Activated T-helper 1 cell treated with anti-CD3 and anti-CD28 coated beads, Interleukin-12 subunit alpha, Interleukin-12 subunit beta, Interleukin-2, Interleukin-4 antibody, amounts not matched to agents 30 ng/mL and 10 ng/mL and 1 ng/mL, durations not matched to agents 14 hours and 24 hours and 36 hours (primary cell): Measurements from ENCODE around the gene CHURC1. TPM values are rescaled to one million over a fixed set of nuclear protein-coding genes. Genes with fewer than 3 reads are reported as not detected.

Experiments used
- DNase-seq: peaks from one replicate; pipeline ENCODE4 v3.0.0; 2021; ENCODE audit warnings: low spot score
- H3K27ac Mint-ChIP-seq: one replicate; pipeline ENCODE4 v1.8.0; 2021; ENCODE audit warnings: mild to moderate bottlenecking, mixed read lengths
- H3K27me3 Mint-ChIP-seq: one replicate; pipeline ENCODE4 v1.8.0; 2022; ENCODE audit warnings: mild to moderate bottlenecking, moderate library complexity, mixed read lengths; ENCODE audit not compliant: insufficient read depth
- H3K36me3 Mint-ChIP-seq: one replicate; pipeline ENCODE4 v1.8.0; 2021; ENCODE audit warnings: low read depth, mixed read lengths
- H3K4me1 Mint-ChIP-seq: one replicate; pipeline ENCODE4 v1.8.0; 2021; ENCODE audit warnings: low read depth, mixed read lengths
- H3K4me3 Mint-ChIP-seq: one replicate; pipeline ENCODE4 v1.8.0; 2021; ENCODE audit warnings: mild to moderate bottlenecking, moderate library complexity, mixed read lengths
- H3K9me3 Mint-ChIP-seq: one replicate; pipeline ENCODE4 v1.8.0; 2021; ENCODE audit warnings: mixed read lengths
- intact Hi-C: fragments of 100-400 bp; cut with micrococcal nuclease; formaldehyde crosslinking; loops from one replicate; pipeline ENCODE4 v1.15.1; 2024
- total RNA-seq: library from RNA; stranded (reverse); gene quantifications from 2 replicates; pipeline ENCODE4 v1.2.3, GENCODE V29; 2022

The CHURC1 gene
- total RNA-seq, 1 donor from 2014 or later, result 50.7 TPM

DNA sequence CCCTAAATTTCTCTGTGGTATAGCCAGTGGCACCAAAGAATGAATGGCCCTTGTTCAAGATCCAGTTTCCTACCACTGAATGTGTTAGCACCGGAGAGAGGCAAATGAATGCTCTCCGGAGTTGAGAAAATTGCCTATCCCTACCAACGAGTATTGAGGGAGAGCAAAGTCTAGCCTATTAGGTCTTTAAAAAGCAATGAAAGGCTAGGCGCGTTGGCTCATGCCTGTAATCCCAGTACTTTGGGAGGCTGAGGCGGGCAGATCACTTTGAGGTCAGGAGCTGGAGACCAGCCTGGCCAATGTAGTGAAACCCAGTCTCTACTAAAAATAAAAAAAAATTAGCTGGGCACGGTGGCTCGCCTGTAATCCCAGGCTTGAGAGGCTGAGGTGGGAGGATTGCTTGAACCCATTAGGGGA lies 58.8 kb downstream of the CHURC1 start:
- Mint-ChIP-seq H3K27me3 (peaks cover 33% of the 10 kb centered on the region), H3K4me1 (no peaks in the 10 kb centered on the region), H3K4me3 (peak overlapping the region; percentile 84), H3K27ac (no peak overlapping the region), H3K9me3 (no peaks in the 10 kb centered on the region), H3K36me3 (no peaks in the 10 kb centered on the region)
- DNase-seq, result no peak
- intact Hi-C loops, result loop anchor here (5.0 kb wide), 1 partner anchor 46 kb away; no protein-coding TSS in a partner anchor

- Mint-ChIP-seq H3K4me1 (no peaks in the 10 kb centered on the region), H3K27me3 (peaks cover 37% of the 10 kb centered on the region), H3K36me3 (no peaks in the 10 kb centered on the region), H3K27ac (no peak overlapping the region), H3K4me3 (no peak overlapping the region), H3K9me3 (no peaks in the 10 kb centered on the region)
- intact Hi-C loops, result loop anchor here (5.0 kb wide), 1 partner anchor 47 kb away; no protein-coding TSS in a partner anchor
- DNase-seq, result no peak
Measured at GRCh38 chr14:64973826-64974225, 59.6 kb downstream of the CHURC1 start.

GRCh38 chr14:64974563-64974962 lies 60.3 kb downstream of the CHURC1 start:
- no peaks in the 10 kb centered on the region for H3K4me1 Mint-ChIP-seq
- H3K9me3 Mint-ChIP-seq, result no peaks in the 10 kb centered on the region
- peaks cover 40% of the 10 kb centered on the region for H3K27me3 Mint-ChIP-seq
- no peaks in the 10 kb centered on the region for H3K36me3 Mint-ChIP-seq
- intact Hi-C loops, result loop anchor here (5.0 kb wide), 1 partner anchor 47 kb away; no protein-coding TSS in a partner anchor
- H3K27ac Mint-ChIP-seq, result no peak overlapping the region
- H3K4me3 Mint-ChIP-seq, result peak overlapping the region; percentile 39
- no peak for DNase-seq

- H3K36me3 Mint-ChIP-seq, result no peaks in the 10 kb centered on the region
- intact Hi-C loops, result no loop called here
- no peak overlapping the region for H3K4me3 Mint-ChIP-seq
- H3K9me3 Mint-ChIP-seq, result no peaks in the 10 kb centered on the region
- peaks cover 7% of the 10 kb centered on the region for H3K4me1 Mint-ChIP-seq
- H3K27me3 Mint-ChIP-seq, result peaks cover 36% of the 10 kb centered on the region
- DNase-seq, result no peak
- no peak overlapping the region for H3K27ac Mint-ChIP-seq
Measured at GRCh38 chr14:64979336-64980074, 65.2 kb downstream of the CHURC1 start.

DNA sequence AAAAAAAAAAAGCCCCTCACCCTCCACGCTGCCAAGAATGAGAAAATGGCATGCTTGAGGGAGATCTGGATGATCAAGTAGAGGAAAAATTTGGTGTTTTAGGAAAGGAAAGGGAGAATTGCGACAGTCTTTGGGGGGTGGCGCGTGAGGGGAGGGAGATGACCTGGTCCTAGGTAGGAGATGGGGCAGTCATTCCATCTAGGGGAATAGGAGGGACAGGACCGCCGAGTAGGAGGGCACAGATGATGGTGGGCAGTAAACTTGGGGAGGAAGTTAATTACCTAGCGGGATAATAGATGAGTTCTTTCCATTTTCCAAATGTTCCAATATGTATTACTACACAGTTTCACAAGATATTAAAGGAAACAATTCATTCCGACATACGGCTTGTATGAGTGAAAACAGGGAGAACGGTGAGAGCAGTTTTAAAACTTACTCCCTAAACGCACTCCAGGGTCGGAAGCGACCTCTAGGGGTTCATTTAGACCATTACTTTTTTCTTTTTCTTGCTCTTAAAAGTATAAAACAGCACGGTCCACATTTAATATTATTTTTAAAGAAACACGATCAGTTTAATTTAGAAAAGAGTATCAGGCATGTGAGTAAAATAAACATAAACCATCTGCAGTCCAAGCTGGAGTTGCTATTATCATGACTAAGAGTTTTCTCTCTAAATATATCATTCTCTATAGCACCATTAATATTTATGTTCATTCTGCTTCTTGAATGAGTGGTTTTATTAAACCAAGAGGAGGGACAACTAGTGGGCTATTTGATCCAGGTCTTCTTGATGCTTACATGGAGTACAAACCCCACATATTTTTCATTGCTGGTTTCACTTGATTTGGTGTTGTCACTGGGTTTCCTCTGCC lies 69.4 kb downstream of the CHURC1 start:
- H3K4me3 Mint-ChIP-seq, result peak overlapping the region; percentile 41
- H3K9me3 Mint-ChIP-seq, result no peaks in the 10 kb centered on the region
- peaks cover under 1% of the 10 kb centered on the region for H3K36me3 Mint-ChIP-seq
- H3K27me3 Mint-ChIP-seq, result peaks cover 29% of the 10 kb centered on the region
- peaks cover 26% of the 10 kb centered on the region for H3K4me1 Mint-ChIP-seq
- H3K27ac Mint-ChIP-seq, result no peak overlapping the region
- no peak for DNase-seq
- intact Hi-C loops, result loop anchor here (1.0 kb wide), 1 partner anchor 160 kb away; no protein-coding TSS in a partner anchor

Other genes starting within 250 kb of the CHURC1 start
- 5.5 and 6.2 TPM in 2 replicates for gene PLEKHG3, start 210.0 kb upstream of the CHURC1 start, total RNA-seq
- gene SPTB, start 34.5 kb upstream of the CHURC1 start, total RNA-seq, result not detected in 2 replicates
- not detected in 2 replicates for gene GPX2, start 28.3 kb downstream of the CHURC1 start, total RNA-seq
- gene RAB15, start 57.9 kb downstream of the CHURC1 start, total RNA-seq, result 5.7 and 6.0 TPM in 2 replicates
- 14.3 and 17.8 TPM in 2 replicates for gene FNTB, start 72.4 kb downstream of the CHURC1 start, total RNA-seq
- gene MAX, start 188.1 kb downstream of the CHURC1 start, total RNA-seq, result 135 and 137 TPM in 2 replicates